HG03108 (cell line): ENCODE results near the gene UTF1.
"Not testable (repeated sequence)": the region's sequence is repeated elsewhere in the genome, so short reads cannot be mapped to it uniquely, and the experiment has no call there.

Experiments used
- ATAC-seq: cut with Tn5 transposase; IDR thresholded peaks from one replicate; pipeline ENCODE4 v1.9.1; 2021; ENCODE audit warnings: moderate library complexity; ENCODE audit not compliant: unreplicated experiment

The UTF1 gene

GRCh38 chr10:133224756-133225372 is 5.2 kb upstream of the UTF1 start:
- no peak for ATAC-seq

- no peak for ATAC-seq
These were observed 4.3 kb upstream of the UTF1 start for GRCh38 chr10:133225707-133226191.

GRCh38 chr10:133226251-133226808 is 3.7 kb upstream of the UTF1 start:
- no peak for ATAC-seq

- no peak for ATAC-seq
These were observed 2.8 kb upstream of the UTF1 start for GRCh38 chr10:133227256-133227655.

- ATAC-seq: no peak
These were observed 563 bp upstream of the UTF1 start for GRCh38 chr10:133229265-133230043.

GRCh38 chr10:133230387-133231195 is 574 bp downstream of the UTF1 start:
- ATAC-seq: no peak

- ATAC-seq: no peak
These were observed 1.4 kb downstream of the UTF1 start for GRCh38 chr10:133231244-133231945.

GRCh38 chr10:133231946-133232574 is 2.0 kb downstream of the UTF1 start:
- ATAC-seq: no peak

- not testable (repeated sequence) for ATAC-seq
These were observed 4.8 kb downstream of the UTF1 start for GRCh38 chr10:133234796-133235195.

- no peak for ATAC-seq
These were observed 5.3 kb downstream of the UTF1 start for GRCh38 chr10:133235265-133235855.

- no peak for ATAC-seq
These were observed 5.9 kb downstream of the UTF1 start for GRCh38 chr10:133235932-133236331.

GRCh38 chr10:133236401-133237240 is 6.6 kb downstream of the UTF1 start:
- no peak for ATAC-seq

- no peak for ATAC-seq
These were observed 7.2 kb downstream of the UTF1 start for GRCh38 chr10:133237241-133237587.

- ATAC-seq: no peak
These were observed 7.8 kb downstream of the UTF1 start, which contains the start of gene VENTX for GRCh38 chr10:133237588-133238465. Gene VENTX (plus strand): TSS chr10:133237855. CDS start chr10:133237915, 60 bp downstream.

GRCh38 chr10:133238466-133238804 is 8.4 kb downstream of the UTF1 start:
- ATAC-seq: no peak

GRCh38 chr10:133239990-133240389 is 10.0 kb downstream of the UTF1 start:
- ATAC-seq: no peak

GRCh38 chr10:133241501-133242205 is 11.6 kb downstream of the UTF1 start:
- no peak for ATAC-seq
